Cerebellar nuclear complex (tissue), 1 donor: ENCODE results near the gene PRDM8.
"Not testable (repeated sequence)": the region's sequence is repeated elsewhere in the genome, so short reads cannot be mapped to it uniquely, and the experiment has no call there.

Experiments used
- DNase-seq, 2 experiments: peaks; one replicate each; lab custom pipeline; 2025; lab: John Stamatoyannopoulos, UW

The PRDM8 gene

GRCh38 chr4:80228460-80228859 lies 31.2 kb downstream of the PRDM8 start:
- DNase-seq, result no peak

GRCh38 chr4:80229128-80229527 lies 31.8 kb downstream of the PRDM8 start:
- DNase-seq, result no peak

- no peak for DNase-seq
Measured at GRCh38 chr4:80229590-80229989, 32.3 kb downstream of the PRDM8 start.

GRCh38 chr4:80231180-80231579 lies 33.9 kb downstream of the PRDM8 start:
- DNase-seq, result no peak

GRCh38 chr4:80232707-80233370 lies 35.5 kb downstream of the PRDM8 start:
- no peak for DNase-seq

- DNase-seq, result no peak
Measured at GRCh38 chr4:80233390-80233789, 36.1 kb downstream of the PRDM8 start.

GRCh38 chr4:80235451-80235850 lies 38.1 kb downstream of the PRDM8 start:
- DNase-seq, result no peak

- no peak for DNase-seq
Measured at GRCh38 chr4:80237992-80238391, 40.7 kb downstream of the PRDM8 start.

GRCh38 chr4:80239480-80240150 lies 42.3 kb downstream of the PRDM8 start:
- no peak for DNase-seq

GRCh38 chr4:80240976-80241375 lies 43.7 kb downstream of the PRDM8 start:
- DNase-seq, result no peak

GRCh38 chr4:80243274-80244018 lies 46.1 kb downstream of the PRDM8 start:
- peak; percentile 71 to 90 for DNase-seq

GRCh38 chr4:80247484-80247883 lies 50.2 kb downstream of the PRDM8 start:
- not testable (repeated sequence) for DNase-seq

GRCh38 chr4:80249144-80249543 lies 51.8 kb downstream of the PRDM8 start:
- no peak for DNase-seq

- no peak for DNase-seq
Measured at GRCh38 chr4:80252427-80252826, 55.1 kb downstream of the PRDM8 start.

- DNase-seq, result no peak
Measured at GRCh38 chr4:80252953-80253352, 55.6 kb downstream of the PRDM8 start.

GRCh38 chr4:80253510-80253909 lies 56.2 kb downstream of the PRDM8 start:
- no peak for DNase-seq
